GM04504 (cell line): ENCODE results near the gene ME1.
A peak's percentile ranks its signal among the peaks of the same experiment; 100 is the strongest.
"Not testable (repeated sequence)": the region's sequence is repeated elsewhere in the genome, so short reads cannot be mapped to it uniquely, and the experiment has no call there.

Source experiments
- DNase-seq: peaks from one replicate; pipeline ENCODE4 v3.0.0-alpha.2; 2012; ENCODE audit warnings: low read depth

Gene ME1

DNA sequence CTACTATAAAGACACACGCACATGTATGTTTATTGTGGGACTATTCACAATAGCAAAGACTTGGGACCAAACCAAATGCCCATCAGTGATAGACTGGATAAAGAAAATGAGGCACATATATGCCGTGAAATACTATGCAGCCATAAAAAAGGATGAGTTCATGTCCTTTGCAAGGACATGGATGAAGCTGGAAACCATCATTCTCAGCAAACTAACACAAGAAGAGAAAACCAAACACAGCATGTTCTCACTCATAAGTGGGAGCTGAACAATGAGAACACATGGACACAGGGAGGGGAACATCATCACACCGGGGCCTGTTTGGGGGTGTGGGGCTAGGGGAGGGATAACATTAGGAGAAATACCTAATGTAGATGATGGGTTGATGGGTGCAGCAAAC lies 174.1 kb downstream of the ME1 start:
- DNase-seq = not testable (repeated sequence)

DNA sequence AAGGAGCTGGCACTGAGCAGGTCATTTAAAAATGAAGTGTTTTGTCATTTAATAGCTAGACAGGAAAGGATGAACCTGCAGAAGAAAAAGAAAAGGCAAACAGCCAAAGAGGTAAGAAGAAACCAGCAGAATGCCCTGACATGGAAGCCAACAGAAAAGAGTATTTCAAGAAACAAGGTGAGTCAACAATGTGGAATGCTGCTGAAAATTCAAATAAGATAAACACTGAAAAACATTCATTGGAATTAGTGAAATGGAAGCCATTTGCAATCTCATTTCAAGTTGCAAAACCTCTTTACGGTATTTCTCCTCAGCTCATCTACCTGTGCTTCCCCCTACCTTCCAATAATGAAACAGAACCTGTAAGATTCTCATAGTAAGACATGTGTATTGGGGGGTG lies 178.1 kb downstream of the ME1 start:
- no peak for DNase-seq

DNA sequence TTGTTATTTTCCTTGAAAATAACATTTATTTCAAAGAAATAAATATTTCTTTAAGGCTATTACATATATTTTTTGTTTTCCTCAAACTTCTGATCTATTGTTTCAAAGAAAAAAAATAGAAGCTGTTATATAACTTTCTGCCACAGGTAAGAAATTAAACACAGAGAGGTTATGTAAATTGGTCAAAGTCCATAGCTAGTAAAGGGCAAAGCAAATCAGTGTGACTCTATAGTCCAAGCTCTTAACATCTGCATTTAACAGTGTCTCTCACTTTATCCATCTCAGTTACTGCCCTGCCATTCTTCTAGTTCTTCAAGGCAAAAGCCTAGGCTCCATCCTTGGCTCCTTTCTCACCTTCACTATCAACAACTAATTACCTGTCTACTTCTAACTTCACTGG lies 180.6 kb downstream of the ME1 start:
- DNase-seq = no peak

DNA sequence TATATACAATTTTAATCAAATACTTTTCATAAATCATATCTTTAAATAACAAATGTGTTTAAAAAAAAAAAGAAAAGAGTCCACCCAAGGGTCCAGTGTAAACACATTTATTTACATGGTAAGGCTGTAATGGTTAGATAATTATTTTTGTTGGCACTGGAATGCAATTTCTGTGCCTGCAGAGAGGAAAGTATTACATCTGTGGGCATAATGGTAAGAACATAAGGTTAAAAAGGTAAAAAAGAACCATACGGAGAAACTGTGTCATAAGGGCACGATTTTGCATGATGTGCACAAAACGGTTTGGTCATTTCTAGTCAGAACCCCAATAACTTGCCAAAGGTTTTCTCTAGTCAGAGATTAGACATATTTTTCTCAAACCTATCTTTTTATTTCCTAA lies 183.4 kb downstream of the ME1 start:
- DNase-seq = no peak

GRCh38 chr6:83231146-83231545 lies 199.7 kb downstream of the ME1 start:
- DNase-seq = peak; percentile 35

DNA sequence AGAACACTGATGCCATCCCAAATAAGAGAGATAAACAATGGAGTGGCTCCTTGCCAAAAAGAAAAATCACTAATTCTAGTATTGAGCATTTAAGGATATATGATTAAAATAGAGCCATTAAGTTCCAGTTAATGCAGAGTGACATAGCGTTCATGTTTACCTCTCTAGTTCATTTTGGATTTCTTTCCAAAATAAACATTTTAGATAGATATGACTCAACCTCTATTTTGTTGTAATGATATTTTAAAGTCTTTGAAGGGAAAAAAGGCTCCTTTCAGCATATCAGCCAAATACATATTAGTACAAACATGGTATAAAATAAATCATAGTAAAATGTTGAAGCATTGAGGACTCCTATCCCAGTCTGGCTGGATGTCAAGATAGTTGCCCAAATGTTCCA lies 204.3 kb downstream of the ME1 start:
- no peak for DNase-seq

- peak; percentile 27 for DNase-seq
These were observed 208.9 kb downstream of the ME1 start for GRCh38 chr6:83221889-83222479.

DNA sequence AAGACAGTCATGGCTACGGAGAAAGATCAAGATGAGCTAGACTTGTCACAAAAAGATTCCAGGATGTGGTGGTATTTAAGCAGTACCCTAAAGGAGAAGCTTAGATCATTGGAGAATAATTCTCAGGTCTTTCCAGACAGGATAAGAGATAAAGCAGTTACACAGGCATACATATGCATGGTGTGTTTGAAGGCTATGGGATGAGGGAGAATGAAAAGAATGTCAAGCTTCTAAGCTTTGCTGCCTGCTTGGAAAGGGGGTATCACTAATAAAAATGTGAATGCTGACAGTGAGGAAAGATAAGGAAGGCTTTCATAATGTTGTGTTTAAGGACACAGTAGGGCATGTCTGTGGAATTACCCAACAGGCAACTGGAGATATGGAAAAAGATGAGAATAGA lies 209.6 kb downstream of the ME1 start:
- no peak for DNase-seq

- DNase-seq = no peak
These were observed 210.7 kb downstream of the ME1 start for GRCh38 chr6:83220121-83220520.

DNA sequence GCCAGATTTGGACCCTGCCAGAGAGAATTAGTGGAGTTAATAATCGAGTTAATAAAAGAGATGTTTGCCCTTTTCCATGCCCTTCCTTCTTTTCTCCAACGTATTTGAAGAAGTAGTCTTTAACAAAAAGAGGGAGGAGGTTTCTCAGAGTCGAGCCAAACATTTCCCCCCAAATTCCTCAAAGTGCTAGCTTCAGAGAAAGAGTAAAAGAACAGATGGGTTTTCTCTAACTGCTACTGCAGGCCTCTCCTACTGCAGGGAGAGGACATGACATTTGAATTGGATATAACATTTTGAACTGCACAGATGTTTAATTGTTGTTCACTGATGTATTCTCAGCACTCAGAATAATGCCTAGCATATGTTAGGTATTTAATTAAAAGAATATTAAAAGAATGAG lies 212.2 kb downstream of the ME1 start:
- DNase-seq = no peak

GRCh38 chr6:83216806-83217205 lies 214.0 kb downstream of the ME1 start:
- DNase-seq = no peak

GRCh38 chr6:83215131-83216047 lies 215.5 kb downstream of the ME1 start:
- peak; percentile 50 for DNase-seq

DNA sequence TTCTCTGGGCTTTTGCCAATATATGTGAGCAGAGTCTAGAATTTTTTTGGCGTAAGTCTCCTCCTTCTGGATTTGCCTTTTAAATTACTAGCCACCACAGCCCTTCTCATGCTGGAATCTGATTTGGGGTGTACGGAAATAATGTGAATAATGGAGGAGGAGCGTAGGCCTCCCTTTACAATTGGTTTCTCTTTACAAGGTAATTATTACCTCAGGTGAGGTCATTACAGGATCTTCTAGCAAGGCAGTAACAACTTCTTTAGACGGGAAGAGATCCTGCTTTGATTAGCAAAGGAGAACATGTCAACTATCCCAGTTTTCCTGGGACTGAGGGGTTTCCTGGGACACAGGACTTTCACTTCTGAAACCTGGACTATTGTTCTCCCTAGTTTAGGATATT lies 228.8 kb downstream of the ME1 start:
- DNase-seq = no peak

- DNase-seq = no peak
These were observed 231.0 kb downstream of the ME1 start for GRCh38 chr6:83199863-83200225.

- DNase-seq = no peak
These were observed 231.5 kb downstream of the ME1 start for GRCh38 chr6:83199173-83199862.

GRCh38 chr6:83198486-83199172 lies 232.2 kb downstream of the ME1 start:
- no peak for DNase-seq

DNA sequence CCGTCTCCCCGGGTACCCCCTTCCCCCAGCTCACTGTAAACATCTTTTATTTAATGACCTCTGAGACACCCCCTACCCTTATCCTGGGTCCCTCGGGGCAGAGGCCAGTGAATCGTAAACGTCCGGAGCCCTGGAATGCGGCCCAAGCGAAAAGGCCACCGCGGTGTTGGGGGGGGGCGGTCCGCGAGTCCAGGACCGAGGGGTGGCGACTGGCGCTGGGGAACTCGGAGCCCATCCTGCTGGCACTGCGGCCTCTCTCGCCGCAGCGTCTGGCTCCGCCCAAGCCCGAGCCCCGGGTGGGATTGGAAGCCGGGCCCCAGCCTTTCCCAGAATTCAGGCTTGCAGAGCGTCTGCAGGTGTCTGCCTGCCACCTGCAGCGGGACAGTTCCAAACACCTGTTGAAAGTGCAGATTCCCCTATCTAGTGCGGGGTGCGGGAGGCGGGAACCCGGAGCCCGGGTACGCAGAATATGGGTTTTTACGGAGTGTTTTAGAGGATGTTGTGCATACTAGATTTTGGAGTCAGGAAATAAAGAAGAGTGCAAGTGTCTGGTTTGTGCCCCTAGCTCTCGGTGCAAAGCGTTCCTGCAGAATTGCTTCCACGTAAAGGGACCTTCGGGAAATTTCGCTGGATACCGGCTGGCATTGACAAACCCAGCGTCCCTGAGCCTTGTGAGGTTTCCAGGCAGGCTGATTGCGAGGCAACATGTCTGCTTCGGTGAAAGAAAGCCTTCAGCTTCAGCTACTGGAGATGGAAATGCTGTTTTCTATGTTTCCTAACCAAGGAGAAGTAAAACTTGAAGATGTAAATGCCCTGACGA lies 236.9 kb downstream of the ME1 start:
- DNase-seq = no peak

DNA sequence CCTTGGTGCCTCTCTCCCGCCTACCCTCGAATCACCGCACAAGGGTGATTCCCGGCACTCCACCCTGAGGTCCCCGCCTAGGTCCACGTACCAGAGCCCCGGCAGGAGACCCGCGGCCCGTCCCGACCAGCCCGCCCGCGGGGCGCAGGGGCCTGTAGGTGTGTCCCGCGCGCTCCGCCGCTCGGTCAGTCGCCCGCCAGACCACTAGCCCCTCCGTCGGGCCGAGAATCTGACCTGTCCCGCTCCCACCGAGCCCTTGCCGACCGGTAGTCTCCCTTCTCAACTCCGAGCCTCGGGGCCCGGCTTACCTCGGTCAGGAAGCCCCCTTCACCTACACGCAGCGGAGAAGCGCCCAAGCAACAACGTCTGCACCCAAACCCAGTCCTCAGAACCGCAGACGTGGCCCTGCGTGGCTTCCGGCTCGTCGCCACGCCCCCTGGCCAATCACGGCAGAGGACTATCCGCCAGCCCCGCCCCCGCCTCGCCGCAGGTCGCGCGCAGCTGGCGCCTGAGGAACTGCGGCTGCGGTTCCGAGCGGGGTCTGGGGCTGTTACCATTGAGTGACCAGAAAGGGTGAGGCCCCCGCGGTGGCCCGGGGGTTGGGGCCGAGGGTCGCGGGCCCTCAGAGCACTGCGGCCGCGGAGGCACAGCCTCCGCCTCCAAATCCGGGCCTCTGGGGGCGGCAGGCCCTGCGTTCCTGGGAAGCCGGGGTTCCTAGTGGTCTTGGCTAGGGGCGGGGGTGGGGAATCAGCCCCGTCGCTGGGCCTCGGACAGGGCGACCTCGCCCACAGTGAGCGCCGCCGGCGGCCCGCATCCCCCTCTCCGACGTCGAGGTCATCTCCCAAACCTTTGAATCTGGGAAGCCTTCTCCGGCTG lies 237.7 kb downstream of the ME1 start, which contains the start of the genes PGM3 and RWDD2A:
TSS of gene PGM3 (minus strand) at position 395 of the 876 bp plus-strand sequence. CDS start 2,253 bp downstream, outside the sequence.
TSS of gene RWDD2A (plus strand) at position 487 of the 876 bp plus-strand sequence. CDS start 1,095 bp downstream, outside the sequence.
- DNase-seq = peak; percentile 73

GRCh38 chr6:83192456-83192855 lies 238.4 kb downstream of the ME1 start:
- no peak for DNase-seq

GRCh38 chr6:83191974-83192373 lies 238.9 kb downstream of the ME1 start:
- not testable (repeated sequence) for DNase-seq
